Measurements from ENCODE around the gene RXFP4.
A peak's percentile ranks its signal among the peaks of the same experiment; 100 is the strongest.

The RXFP4 gene

DNA sequence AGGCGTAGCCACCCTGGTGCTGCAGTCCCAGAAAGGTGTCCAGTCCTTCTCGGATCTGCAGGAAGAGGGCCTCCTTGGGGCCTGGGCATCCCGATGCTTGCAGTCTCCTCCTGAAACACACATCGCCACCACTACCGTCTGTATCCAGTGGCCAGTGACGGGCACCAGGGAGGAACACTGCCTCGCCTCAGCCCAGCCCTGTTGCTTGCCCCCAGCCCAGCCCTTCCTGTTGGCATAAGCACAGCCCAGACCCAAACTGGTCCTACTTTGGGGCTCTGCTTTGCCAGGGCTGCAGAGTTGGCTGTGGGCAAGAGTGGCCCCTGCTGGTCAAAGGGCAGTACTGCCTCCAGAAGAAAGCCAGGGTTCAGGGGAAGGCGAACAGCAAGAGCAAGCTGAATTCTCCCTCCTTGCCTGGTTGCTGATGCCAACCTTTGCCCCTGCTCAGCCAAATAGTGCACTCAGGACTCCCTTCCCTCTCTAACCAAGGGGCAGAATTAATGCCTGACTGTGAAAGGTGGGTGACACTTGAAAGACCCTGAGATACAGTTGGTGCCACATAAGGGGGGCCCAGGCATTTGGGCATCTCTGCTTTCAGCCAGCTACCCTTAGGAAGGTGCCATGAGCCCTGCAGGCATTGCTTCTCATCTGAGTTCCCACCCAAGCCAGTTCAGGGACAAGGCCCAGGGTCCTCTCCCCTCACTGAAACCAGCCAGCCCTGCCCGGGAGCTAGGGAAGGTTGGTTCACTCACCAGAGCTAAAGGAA is 48.0 kb downstream of the RXFP4 start:
- no peak for DNase-seq (ENCODE audit: low read depth)
- peak overlapping the region; percentile 35 for H3K4me3 ChIP-seq (ENCODE audit: control insufficient read depth, low read depth, low read length)
- TF ChIP-seq, protein P1, sequence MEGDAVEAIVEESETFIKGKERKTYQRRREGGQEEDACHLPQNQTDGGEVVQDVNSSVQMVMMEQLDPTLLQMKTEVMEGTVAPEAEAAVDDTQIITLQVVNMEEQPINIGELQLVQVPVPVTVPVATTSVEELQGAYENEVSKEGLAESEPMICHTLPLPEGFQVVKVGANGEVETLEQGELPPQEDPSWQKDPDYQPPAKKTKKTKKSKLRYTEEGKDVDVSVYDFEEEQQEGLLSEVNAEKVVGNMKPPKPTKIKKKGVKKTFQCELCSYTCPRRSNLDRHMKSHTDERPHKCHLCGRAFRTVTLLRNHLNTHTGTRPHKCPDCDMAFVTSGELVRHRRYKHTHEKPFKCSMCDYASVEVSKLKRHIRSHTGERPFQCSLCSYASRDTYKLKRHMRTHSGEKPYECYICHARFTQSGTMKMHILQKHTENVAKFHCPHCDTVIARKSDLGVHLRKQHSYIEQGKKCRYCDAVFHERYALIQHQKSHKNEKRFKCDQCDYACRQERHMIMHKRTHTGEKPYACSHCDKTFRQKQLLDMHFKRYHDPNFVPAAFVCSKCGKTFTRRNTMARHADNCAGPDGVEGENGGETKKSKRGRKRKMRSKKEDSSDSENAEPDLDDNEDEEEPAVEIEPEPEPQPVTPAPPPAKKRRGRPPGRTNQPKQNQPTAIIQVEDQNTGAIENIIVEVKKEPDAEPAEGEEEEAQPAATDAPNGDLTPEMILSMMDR (IDR thresholded peaks at IDR 0.05; ENCODE audit: control insufficient read depth, insufficient read depth, low read depth, low read length, missing control alignments), result peak; percentile 100

DNA sequence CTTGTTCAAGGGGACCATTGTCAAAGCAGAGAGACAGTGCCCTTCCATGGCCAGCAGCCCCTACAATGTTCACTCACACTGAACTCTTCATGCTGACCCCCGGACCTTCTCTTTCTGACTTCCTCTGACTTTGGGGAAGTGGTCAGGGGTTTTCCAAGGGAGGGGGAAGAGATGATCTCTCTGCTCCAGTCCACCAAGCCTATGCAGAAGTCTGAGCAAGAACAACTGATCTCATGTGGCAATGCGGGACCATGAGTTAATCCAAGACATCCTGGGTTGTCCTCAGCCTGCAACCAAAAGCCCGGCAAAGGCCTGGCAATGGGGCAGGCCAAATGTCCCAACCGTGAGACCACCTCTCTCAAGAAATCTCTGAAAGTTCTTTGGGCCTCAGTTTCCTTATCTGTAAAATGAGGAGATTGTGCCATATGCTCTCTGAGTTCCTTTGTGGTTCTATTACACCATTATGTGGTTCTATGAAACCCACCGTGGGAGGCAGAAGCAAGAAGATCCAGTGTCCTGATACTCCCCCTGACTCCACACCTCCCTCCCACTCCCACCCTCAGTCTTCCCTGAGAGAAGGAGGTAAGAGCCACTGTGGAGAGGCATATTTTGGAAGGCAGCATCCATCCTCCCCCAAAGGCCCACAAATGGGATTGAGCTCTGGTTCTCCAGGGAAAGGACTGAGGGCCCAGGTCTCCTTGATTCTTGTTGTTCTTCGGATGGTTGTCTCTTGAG is 48.7 kb downstream of the RXFP4 start:
- no peak for DNase-seq (ENCODE audit: low read depth)
- H3K4me3 ChIP-seq (ENCODE audit: control insufficient read depth, low read depth, low read length), result no peak overlapping the region
- TF ChIP-seq, protein P1 (IDR thresholded peaks at IDR 0.05; ENCODE audit: control insufficient read depth, insufficient read depth, low read depth, low read length, missing control alignments), result no peak

Data from AG09309 (cell line).